Measurements from ENCODE around the gene LIFR.

The LIFR gene

GRCh38 chr5:38463634-38464521, 92.6 kb downstream of the LIFR start:
- POLR2A ChIA-PET = interaction anchor here (1.6 kb wide), 1 partner anchor 22 kb away, joined by 4 read pairs; no protein-coding TSS in a partner anchor
- no peak for TF ChIP-seq ZNF514 (tag by site-specific recombination; IDR thresholded peaks at IDR 0.05)
- TF ChIP-seq GLI2 (tag by site-specific recombination; IDR thresholded peaks at IDR 0.05; ENCODE audit: borderline replicate concordance, low read depth) = no peak
- TF ChIP-seq KLF16 (tag by site-specific recombination; IDR thresholded peaks at IDR 0.05) = no peak
- peak; percentile 93 for TF ChIP-seq ZNF600 (tag by site-specific recombination; IDR thresholded peaks at IDR 0.05)
- no peak for TF ChIP-seq ZBTB26 (tag by site-specific recombination; optimal IDR thresholded peaks at IDR 0.05)
- no peak for TF ChIP-seq ZNF140 (tag by site-specific recombination; IDR thresholded peaks at IDR 0.05)
- TF ChIP-seq, protein P1, sequence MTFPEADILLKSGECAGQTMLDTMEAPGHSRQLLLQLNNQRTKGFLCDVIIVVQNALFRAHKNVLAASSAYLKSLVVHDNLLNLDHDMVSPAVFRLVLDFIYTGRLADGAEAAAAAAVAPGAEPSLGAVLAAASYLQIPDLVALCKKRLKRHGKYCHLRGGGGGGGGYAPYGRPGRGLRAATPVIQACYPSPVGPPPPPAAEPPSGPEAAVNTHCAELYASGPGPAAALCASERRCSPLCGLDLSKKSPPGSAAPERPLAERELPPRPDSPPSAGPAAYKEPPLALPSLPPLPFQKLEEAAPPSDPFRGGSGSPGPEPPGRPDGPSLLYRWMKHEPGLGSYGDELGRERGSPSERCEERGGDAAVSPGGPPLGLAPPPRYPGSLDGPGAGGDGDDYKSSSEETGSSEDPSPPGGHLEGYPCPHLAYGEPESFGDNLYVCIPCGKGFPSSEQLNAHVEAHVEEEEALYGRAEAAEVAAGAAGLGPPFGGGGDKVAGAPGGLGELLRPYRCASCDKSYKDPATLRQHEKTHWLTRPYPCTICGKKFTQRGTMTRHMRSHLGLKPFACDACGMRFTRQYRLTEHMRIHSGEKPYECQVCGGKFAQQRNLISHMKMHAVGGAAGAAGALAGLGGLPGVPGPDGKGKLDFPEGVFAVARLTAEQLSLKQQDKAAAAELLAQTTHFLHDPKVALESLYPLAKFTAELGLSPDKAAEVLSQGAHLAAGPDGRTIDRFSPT (tag by site-specific recombination; IDR thresholded peaks at IDR 0.05) = peak; percentile 34; the same call in 1 of the 2 replicates
- no peak for TF ChIP-seq ZNF211 (tag by site-specific recombination; IDR thresholded peaks at IDR 0.05; ENCODE audit: low read depth)
- TF ChIP-seq ZBTB48 (tag by site-specific recombination; IDR thresholded peaks at IDR 0.05) = 0 out of 2 replicates have a peak, but pooled peaks have one; percentile 55
- TF ChIP-seq, protein P2, sequence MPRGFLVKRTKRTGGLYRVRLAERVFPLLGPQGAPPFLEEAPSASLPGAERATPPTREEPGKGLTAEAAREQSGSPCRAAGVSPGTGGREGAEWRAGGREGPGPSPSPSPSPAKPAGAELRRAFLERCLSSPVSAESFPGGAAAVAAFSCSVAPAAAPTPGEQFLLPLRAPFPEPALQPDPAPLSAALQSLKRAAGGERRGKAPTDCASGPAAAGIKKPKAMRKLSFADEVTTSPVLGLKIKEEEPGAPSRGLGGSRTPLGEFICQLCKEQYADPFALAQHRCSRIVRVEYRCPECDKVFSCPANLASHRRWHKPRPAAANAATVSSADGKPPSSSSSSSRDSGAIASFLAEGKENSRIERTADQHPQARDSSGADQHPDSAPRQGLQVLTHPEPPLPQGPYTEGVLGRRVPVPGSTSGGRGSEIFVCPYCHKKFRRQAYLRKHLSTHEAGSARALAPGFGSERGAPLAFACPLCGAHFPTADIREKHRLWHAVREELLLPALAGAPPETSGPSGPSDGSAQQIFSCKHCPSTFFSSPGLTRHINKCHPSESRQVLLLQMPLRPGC (tag by site-specific recombination; IDR thresholded peaks at IDR 0.05) = peak; percentile 71; the same call in 1 of the 2 replicates
- TF ChIP-seq, protein P3, sequence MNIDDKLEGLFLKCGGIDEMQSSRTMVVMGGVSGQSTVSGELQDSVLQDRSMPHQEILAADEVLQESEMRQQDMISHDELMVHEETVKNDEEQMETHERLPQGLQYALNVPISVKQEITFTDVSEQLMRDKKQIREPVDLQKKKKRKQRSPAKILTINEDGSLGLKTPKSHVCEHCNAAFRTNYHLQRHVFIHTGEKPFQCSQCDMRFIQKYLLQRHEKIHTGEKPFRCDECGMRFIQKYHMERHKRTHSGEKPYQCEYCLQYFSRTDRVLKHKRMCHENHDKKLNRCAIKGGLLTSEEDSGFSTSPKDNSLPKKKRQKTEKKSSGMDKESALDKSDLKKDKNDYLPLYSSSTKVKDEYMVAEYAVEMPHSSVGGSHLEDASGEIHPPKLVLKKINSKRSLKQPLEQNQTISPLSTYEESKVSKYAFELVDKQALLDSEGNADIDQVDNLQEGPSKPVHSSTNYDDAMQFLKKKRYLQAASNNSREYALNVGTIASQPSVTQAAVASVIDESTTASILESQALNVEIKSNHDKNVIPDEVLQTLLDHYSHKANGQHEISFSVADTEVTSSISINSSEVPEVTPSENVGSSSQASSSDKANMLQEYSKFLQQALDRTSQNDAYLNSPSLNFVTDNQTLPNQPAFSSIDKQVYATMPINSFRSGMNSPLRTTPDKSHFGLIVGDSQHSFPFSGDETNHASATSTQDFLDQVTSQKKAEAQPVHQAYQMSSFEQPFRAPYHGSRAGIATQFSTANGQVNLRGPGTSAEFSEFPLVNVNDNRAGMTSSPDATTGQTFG (tag by site-specific recombination; IDR thresholded peaks at IDR 0.05; ENCODE audit: borderline replicate concordance) = no peak
- TF ChIP-seq, protein P4, sequence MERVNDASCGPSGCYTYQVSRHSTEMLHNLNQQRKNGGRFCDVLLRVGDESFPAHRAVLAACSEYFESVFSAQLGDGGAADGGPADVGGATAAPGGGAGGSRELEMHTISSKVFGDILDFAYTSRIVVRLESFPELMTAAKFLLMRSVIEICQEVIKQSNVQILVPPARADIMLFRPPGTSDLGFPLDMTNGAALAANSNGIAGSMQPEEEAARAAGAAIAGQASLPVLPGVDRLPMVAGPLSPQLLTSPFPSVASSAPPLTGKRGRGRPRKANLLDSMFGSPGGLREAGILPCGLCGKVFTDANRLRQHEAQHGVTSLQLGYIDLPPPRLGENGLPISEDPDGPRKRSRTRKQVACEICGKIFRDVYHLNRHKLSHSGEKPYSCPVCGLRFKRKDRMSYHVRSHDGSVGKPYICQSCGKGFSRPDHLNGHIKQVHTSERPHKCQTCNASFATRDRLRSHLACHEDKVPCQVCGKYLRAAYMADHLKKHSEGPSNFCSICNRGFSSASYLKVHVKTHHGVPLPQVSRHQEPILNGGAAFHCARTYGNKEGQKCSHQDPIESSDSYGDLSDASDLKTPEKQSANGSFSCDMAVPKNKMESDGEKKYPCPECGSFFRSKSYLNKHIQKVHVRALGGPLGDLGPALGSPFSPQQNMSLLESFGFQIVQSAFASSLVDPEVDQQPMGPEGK (tag by site-specific recombination; IDR thresholded peaks at IDR 0.05) = no peak
- TF ChIP-seq HOXD13 (CRISPR knock-in tag; IDR thresholded peaks at IDR 0.05; ENCODE audit: borderline replicate concordance) = 0 out of 2 replicates have a peak, but pooled peaks have one; percentile 61
- no peak for TF ChIP-seq ZNF335 (tag by site-specific recombination; conservative IDR thresholded peaks at IDR 0.05)
- TF ChIP-seq ZNF239 (tag by site-specific recombination; IDR thresholded peaks at IDR 0.05) = no peak
- TF ChIP-seq PRDM1 (tag by site-specific recombination; IDR thresholded peaks at IDR 0.05) = peak; percentile 71
- no peak for TF ChIP-seq ZNF341 (tag by site-specific recombination; IDR thresholded peaks at IDR 0.05; ENCODE audit: low read depth)
- no peak for TF ChIP-seq ZNF76 (tag by site-specific recombination; IDR thresholded peaks at IDR 0.05; ENCODE audit: borderline replicate concordance, low read depth)
- TF ChIP-seq, protein P5, sequence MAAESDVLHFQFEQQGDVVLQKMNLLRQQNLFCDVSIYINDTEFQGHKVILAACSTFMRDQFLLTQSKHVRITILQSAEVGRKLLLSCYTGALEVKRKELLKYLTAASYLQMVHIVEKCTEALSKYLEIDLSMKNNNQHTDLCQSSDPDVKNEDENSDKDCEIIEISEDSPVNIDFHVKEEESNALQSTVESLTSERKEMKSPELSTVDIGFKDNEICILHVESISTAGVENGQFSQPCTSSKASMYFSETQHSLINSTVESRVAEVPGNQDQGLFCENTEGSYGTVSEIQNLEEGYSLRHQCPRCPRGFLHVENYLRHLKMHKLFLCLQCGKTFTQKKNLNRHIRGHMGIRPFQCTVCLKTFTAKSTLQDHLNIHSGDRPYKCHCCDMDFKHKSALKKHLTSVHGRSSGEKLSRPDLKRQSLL (tag by site-specific recombination; IDR thresholded peaks at IDR 0.05) = peak; percentile 19; the same call in 1 of the 2 replicates
- TF ChIP-seq GLI4 (tag by site-specific recombination; IDR thresholded peaks at IDR 0.05) = no peak
- TF ChIP-seq REPIN1 (tag by site-specific recombination; IDR thresholded peaks at IDR 0.05; ENCODE audit: low read depth) = no peak
- no peak for TF ChIP-seq GLIS2 (tag by site-specific recombination; IDR thresholded peaks at IDR 0.05)
- TF ChIP-seq ZNF138 (tag by site-specific recombination; IDR thresholded peaks at IDR 0.05; ENCODE audit: borderline replicate concordance) = no peak
- TF ChIP-seq BCL11B (tag by site-specific recombination; IDR thresholded peaks at IDR 0.05; ENCODE audit: low read depth) = no peak
- TF ChIP-seq ZNF529 (tag by site-specific recombination; IDR thresholded peaks at IDR 0.05; ENCODE audit: insufficient replicate concordance) = no peak
- 0 out of 2 replicates have a peak, but pooled peaks have one; percentile 40 for TF ChIP-seq BCL11A (tag by site-specific recombination; IDR thresholded peaks at IDR 0.05; ENCODE audit: low read depth)

More at GRCh38 chr5:38463634-38464521, 92.6 kb downstream of the LIFR start:
- peaks cover 15% of the 10 kb centered on the region for H3K4me1 ChIP-seq (ENCODE audit: control insufficient read depth, insufficient read depth, low read length)
- no peaks in the 10 kb centered on the region for H3K9me3 ChIP-seq (ENCODE audit: control insufficient read depth, insufficient read depth, low read depth, low read length)
- no peak overlapping the region for H3K27ac ChIP-seq (ENCODE audit: extremely low read depth, low read depth, low read length)
- H3K36me3 ChIP-seq (ENCODE audit: control insufficient read depth in 2 of 2, insufficient read depth in 1 of 2, low read length in 2 of 2) = no peaks in the 10 kb centered on the region; a peak in 1 of 3 replicates
- no peak overlapping the region for H3K4me3 ChIP-seq (ENCODE audit: low read depth, low read length)
- CTCF ChIA-PET = interaction anchor here (0.6 to 2.9 kb wide), 13 partner anchors 16 to 456 kb away, joined by 3 to 23 read pairs (median 3); no protein-coding TSS in a partner anchor
